ENCODE data around the gene DR1. TPM values are rescaled to one million over a fixed set of nuclear protein-coding genes. Genes with fewer than 3 reads are reported as not detected.

DR1 gene
- 10 to 100 TPM; 10.3 to 78.2 (median 37.1) TPM for total RNA-seq
- 10 to 100 TPM; 10.2 to 27.3 (median 17.5) TPM for polyA plus RNA-seq
- long read RNA-seq, donor 1, full-length matches to known transcripts = 6 of 11 reads
- long read RNA-seq, donor 1, partial matches to known transcripts = 5 of 11 reads
- long read RNA-seq, donor 1, other reads (novel, unspliced or antisense) = 0 of 11 reads
- long read RNA-seq, donor 2, full-length matches to known transcripts = 8 of 54 reads
- long read RNA-seq, donor 2, partial matches to known transcripts = 46 of 54 reads
- long read RNA-seq, donor 2, other reads (novel, unspliced or antisense) = 0 of 54 reads
- long read RNA-seq, donor 3, full-length matches to known transcripts = 12 of 17 reads
- long read RNA-seq, donor 3, partial matches to known transcripts = 5 of 17 reads
- long read RNA-seq, donor 3, other reads (novel, unspliced or antisense) = 0 of 17 reads
- long read RNA-seq, donor 4, full-length matches to known transcripts = 1 of 1 reads
- long read RNA-seq, donor 4, partial matches to known transcripts = 0 of 1 reads
- long read RNA-seq, donor 4, other reads (novel, unspliced or antisense) = 0 of 1 reads
- long read RNA-seq, donor 5, full-length matches to known transcripts = 18 of 18 reads
- long read RNA-seq, donor 5, partial matches to known transcripts = 0 of 18 reads
- long read RNA-seq, donor 5, other reads (novel, unspliced or antisense) = 0 of 18 reads
- long read RNA-seq, donor 6 = 0 reads
- long read RNA-seq, donor 7, full-length matches to known transcripts = 20 of 58 reads
- long read RNA-seq, donor 7, partial matches to known transcripts = 38 of 58 reads
- long read RNA-seq, donor 7, other reads (novel, unspliced or antisense) = 0 of 58 reads
- long read RNA-seq, donor 8, full-length matches to known transcripts = 14 of 19 reads
- long read RNA-seq, donor 8, partial matches to known transcripts = 5 of 19 reads
- long read RNA-seq, donor 8, other reads (novel, unspliced or antisense) = 0 of 19 reads
- long read RNA-seq, donor 9, full-length matches to known transcripts = 14 of 30 reads
- long read RNA-seq, donor 9, partial matches to known transcripts = 16 of 30 reads
- long read RNA-seq, donor 9, other reads (novel, unspliced or antisense) = 0 of 30 reads
- long read RNA-seq, donor 10, full-length matches to known transcripts = 4 of 4 reads
- long read RNA-seq, donor 10, partial matches to known transcripts = 0 of 4 reads
- long read RNA-seq, donor 10, other reads (novel, unspliced or antisense) = 0 of 4 reads

DNA sequence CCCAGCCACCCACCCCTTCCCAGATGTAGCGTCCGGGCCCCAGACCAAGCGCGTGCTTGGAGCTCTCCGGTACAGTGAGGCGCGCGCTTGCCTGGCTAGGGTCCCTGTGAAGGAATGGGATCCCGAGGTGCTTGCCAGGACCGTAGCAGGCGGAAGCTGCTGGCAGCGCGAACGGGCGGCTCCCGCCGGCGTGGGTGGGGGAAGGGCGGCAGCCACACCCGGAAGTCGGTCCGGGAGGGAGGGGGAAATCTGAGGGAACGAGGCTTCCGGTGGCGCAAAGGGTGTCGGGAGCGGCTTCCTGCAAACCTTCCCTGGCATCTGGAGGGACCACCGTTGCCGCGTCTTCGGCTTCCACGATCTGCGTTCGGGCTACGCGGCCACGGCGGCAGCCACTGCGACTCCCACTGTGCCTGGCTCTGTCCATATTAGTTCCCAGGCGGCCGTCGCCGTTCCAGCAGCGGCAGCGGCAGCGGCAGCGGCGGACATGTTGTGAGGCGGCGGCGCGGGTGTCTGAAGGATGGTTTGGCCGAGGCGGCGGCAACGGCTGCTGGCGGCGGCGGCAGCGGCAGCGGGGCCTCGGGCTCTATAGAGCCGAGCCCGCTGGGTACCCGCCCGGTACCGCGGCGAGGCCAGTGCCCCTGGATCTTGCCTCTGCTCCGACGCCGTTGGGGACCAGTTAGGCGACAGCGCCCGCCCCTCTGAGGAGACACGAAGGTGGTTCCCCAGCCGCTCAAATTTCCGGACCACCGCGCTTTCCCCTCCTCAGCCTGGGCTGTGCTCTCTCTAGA lies at the start of gene DR1:
TSS of gene DR1 (plus strand) at position 275 of the 788 bp plus-strand sequence. CDS start 739 bp downstream, outside the sequence.
- peaks cover 0 to 53% (median 29%) of the 10 kb centered on the region in 4 donors for H3K4me1 ChIP-seq

GRCh38 chr1:93296555-93297154 lies 49.1 kb upstream of the DR1 start:
- intact Hi-C loops (cut with DNase I; ENCODE audit: low total_unique reads) = no loop called here
- no peak for TF ChIP-seq POLR2AphosphoS5 (IDR thresholded peaks at IDR 0.05)
- no peak for TF ChIP-seq EP300 (IDR thresholded peaks at IDR 0.05)
- no peak for TF ChIP-seq POLR2A (IDR thresholded peaks at IDR 0.05)
- TF ChIP-seq, protein P1, sequence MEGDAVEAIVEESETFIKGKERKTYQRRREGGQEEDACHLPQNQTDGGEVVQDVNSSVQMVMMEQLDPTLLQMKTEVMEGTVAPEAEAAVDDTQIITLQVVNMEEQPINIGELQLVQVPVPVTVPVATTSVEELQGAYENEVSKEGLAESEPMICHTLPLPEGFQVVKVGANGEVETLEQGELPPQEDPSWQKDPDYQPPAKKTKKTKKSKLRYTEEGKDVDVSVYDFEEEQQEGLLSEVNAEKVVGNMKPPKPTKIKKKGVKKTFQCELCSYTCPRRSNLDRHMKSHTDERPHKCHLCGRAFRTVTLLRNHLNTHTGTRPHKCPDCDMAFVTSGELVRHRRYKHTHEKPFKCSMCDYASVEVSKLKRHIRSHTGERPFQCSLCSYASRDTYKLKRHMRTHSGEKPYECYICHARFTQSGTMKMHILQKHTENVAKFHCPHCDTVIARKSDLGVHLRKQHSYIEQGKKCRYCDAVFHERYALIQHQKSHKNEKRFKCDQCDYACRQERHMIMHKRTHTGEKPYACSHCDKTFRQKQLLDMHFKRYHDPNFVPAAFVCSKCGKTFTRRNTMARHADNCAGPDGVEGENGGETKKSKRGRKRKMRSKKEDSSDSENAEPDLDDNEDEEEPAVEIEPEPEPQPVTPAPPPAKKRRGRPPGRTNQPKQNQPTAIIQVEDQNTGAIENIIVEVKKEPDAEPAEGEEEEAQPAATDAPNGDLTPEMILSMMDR (IDR thresholded peaks at IDR 0.05) = no peak
- Histone ChIP-seq H3K9me3 (no peaks in the 10 kb centered on the region), H3K4me1 (no peaks in the 10 kb centered on the region), H3K36me3 (peaks cover 0 to 6% (median 2%) of the 10 kb centered on the region in 4 donors), H3K27me3 (no peaks in the 10 kb centered on the region), H3K4me3 (no peak overlapping the region), H3K27ac (no peak overlapping the region)
- 80 to 89% (median 83%) methylated on average over 3 of the region's 3 CpGs for WGBS, 5 donors
- no peak for DNase-seq

More for the DNA sequence above, at the start of gene DR1:
- H3K36me3 ChIP-seq = no peaks in the 10 kb centered on the region
- TF ChIP-seq POLR2AphosphoS5 (IDR thresholded peaks at IDR 0.05) (peak; percentile 94 to 99 (median 98)), EP300 (IDR thresholded peaks at IDR 0.05) (no peak), POLR2A (IDR thresholded peaks at IDR 0.05) (peak in 2 of 4 donors; percentile 48 to 82)
- 0 to 1% (median 0%) methylated on average over 13 to 80 of the region's 80 CpGs for WGBS, 5 donors
- intact Hi-C loops (cut with DNase I; ENCODE audit: low total_unique reads) = no loop called here
- H3K4me3 ChIP-seq = peak within 1 kb of the TSS; percentile 88 to 97 (median 90)
- no peaks in the 10 kb centered on the region for H3K27me3 ChIP-seq
- H3K27ac ChIP-seq = peak within 1 kb of the TSS; percentile 93 to 97 (median 94)
- peak; percentile 95 to 98 for DNase-seq
- no peaks in the 10 kb centered on the region for H3K9me3 ChIP-seq

DNA sequence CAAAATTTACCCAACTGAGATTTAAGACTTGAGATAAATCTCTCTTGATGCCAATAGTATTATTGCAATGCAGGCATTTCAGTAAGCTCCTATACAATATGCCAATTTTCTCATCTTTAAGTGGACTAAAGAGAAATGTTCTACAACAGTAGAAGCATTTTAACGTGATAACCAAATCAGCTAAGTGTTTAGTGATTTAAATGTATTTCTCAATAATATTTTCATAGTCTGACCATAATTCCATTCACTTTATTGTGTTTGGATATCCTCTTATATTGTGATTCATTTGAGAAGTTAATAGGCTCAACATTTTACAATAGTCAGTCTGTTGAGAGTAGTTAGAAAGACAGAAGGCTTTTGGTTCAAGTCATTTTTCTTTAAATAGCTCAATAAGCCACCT lies 44.6 kb upstream of the DR1 start:
- 73 to 82% (median 81%) methylated on average over 1 of the region's 1 CpG for WGBS, 5 donors
- TF ChIP-seq POLR2AphosphoS5 (IDR thresholded peaks at IDR 0.05) = no peak
- Histone ChIP-seq H3K4me3 (no peak overlapping the region), H3K36me3 (peaks cover 0 to 6% (median 2%) of the 10 kb centered on the region in 4 donors), H3K27ac (no peak overlapping the region), H3K27me3 (no peaks in the 10 kb centered on the region), H3K9me3 (no peaks in the 10 kb centered on the region), H3K4me1 (peaks cover 0 to 8% (median 3%) of the 10 kb centered on the region in 4 donors)
- intact Hi-C loops (cut with DNase I; ENCODE audit: low total_unique reads) = loop anchor here (10.0 kb wide), 1 partner anchor 134 kb away; no protein-coding TSS in a partner anchor
- DNase-seq = no peak

DNA sequence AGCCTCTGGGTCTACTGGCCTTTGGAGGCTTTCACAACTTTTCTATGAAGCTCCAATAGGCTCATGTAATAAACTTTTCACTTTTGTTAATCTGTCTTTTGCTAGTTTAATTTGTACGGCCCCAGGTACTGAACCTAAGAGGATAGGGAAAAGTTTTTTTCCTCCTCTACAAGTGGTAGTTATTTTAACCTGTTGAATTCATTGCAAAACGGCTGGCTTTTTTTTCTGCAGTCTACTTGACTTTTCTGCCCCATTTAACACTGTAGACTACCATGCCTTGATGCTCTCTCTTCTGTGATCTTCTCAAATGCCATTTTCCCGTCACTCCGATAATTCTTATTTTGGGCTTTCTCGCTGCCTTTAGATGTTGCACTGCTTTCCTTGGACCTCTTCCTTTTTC lies 43.6 kb upstream of the DR1 start:
- Histone ChIP-seq H3K27ac (no peak overlapping the region), H3K4me1 (peaks cover 0 to 8% (median 3%) of the 10 kb centered on the region in 4 donors), H3K36me3 (peaks cover 0 to 6% (median 2%) of the 10 kb centered on the region in 4 donors), H3K4me3 (no peak overlapping the region), H3K27me3 (no peaks in the 10 kb centered on the region), H3K9me3 (no peaks in the 10 kb centered on the region)
- WGBS, 5 donors = 83 to 91% (median 85%) methylated on average over 5 of the region's 5 CpGs
- no peak for DNase-seq
- intact Hi-C loops (cut with DNase I; ENCODE audit: low total_unique reads) = loop anchor here (10.0 kb wide), 1 partner anchor 133 kb away; no protein-coding TSS in a partner anchor
- no peak for TF ChIP-seq EP300 (IDR thresholded peaks at IDR 0.05)
- TF ChIP-seq, protein P1 (IDR thresholded peaks at IDR 0.05) = no peak
- TF ChIP-seq POLR2AphosphoS5 (IDR thresholded peaks at IDR 0.05) = no peak
- no peak for TF ChIP-seq POLR2A (IDR thresholded peaks at IDR 0.05)
